OCI-LY3 (cell line): ENCODE measurements around the gene WASF2.
A peak's percentile ranks its signal among the peaks of the same experiment; 100 is the strongest.

Experiments used
- EZH2phosphoT487 ChIP-seq: fragments of 200-600 bp; shearing (Covaris generic); IDR thresholded peaks from 2 replicates; pipeline ENCODE4 v1.6.1; 2018; ENCODE audit warnings: antibody characterized with exemption, mixed run types, low read depth
- TF ChIP-seq, protein P1 (sequence below): fragments of 200-600, 300-600 bp; sonication (generic); IDR thresholded peaks from 2 replicates; pipeline ENCODE4 v1.5.1; 2014; ENCODE audit warnings: antibody characterized with exemption, low read length, low read depth

DNA sequence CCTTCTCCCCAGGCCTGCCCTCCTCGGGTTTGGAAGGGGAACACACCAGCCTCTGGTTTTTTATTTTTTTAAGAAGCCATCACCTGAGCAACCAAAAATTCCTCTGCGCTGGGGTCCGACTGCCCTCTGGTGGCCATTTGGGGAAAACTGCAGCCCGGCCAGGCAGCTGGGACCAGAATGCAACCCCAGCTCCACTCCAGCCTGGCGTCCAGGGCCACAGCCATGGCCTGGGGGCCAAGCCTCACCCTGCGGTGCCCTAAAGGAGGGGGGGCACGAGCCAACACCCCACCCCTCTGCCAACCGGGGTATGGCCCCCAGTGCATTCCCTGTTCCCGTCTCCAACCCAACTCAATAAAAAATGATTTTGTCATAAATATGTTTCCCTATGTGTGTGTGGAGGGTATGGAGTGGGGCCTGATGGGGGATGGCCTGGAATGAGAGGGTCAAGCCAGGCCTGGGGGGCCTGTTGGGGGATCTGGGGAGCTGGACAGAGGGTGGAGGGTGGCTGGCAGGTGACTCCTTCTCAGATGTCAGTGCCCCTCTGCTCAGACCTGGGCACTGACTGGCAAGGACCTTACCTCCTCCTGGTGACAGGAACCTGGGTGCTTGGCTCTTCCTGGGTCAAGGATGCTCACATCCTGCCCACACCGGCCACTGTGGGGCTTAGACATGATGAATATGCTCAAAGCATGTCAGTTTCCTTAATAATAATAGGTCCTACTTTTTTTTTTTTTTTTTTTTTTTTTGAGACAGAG lies 94.3 kb downstream of the WASF2 start:
- TF ChIP-seq, protein P1, sequence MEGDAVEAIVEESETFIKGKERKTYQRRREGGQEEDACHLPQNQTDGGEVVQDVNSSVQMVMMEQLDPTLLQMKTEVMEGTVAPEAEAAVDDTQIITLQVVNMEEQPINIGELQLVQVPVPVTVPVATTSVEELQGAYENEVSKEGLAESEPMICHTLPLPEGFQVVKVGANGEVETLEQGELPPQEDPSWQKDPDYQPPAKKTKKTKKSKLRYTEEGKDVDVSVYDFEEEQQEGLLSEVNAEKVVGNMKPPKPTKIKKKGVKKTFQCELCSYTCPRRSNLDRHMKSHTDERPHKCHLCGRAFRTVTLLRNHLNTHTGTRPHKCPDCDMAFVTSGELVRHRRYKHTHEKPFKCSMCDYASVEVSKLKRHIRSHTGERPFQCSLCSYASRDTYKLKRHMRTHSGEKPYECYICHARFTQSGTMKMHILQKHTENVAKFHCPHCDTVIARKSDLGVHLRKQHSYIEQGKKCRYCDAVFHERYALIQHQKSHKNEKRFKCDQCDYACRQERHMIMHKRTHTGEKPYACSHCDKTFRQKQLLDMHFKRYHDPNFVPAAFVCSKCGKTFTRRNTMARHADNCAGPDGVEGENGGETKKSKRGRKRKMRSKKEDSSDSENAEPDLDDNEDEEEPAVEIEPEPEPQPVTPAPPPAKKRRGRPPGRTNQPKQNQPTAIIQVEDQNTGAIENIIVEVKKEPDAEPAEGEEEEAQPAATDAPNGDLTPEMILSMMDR: peak; percentile 78
- TF ChIP-seq EZH2phosphoT487: no peak
